Measurements from ENCODE around the gene CYP8B1.

Gene CYP8B1

GRCh38 chr3:42875325-42876151 is at the start of gene CYP8B1:
CYP8B1 (minus strand) TSS chr3:42875879; CDS start chr3:42875816, 63 bp downstream.
- TF ChIP-seq, protein P1, sequence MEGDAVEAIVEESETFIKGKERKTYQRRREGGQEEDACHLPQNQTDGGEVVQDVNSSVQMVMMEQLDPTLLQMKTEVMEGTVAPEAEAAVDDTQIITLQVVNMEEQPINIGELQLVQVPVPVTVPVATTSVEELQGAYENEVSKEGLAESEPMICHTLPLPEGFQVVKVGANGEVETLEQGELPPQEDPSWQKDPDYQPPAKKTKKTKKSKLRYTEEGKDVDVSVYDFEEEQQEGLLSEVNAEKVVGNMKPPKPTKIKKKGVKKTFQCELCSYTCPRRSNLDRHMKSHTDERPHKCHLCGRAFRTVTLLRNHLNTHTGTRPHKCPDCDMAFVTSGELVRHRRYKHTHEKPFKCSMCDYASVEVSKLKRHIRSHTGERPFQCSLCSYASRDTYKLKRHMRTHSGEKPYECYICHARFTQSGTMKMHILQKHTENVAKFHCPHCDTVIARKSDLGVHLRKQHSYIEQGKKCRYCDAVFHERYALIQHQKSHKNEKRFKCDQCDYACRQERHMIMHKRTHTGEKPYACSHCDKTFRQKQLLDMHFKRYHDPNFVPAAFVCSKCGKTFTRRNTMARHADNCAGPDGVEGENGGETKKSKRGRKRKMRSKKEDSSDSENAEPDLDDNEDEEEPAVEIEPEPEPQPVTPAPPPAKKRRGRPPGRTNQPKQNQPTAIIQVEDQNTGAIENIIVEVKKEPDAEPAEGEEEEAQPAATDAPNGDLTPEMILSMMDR (IDR thresholded peaks at IDR 0.05; ENCODE audit: extremely low read depth, insufficient read depth, missing control alignments): no peak
- DNase-seq (ENCODE audit: low spot score): no peak
- in situ Hi-C loops (cut with MboI; ENCODE audit: low pct_unique_long_range_greater_than_20kb, low sequenced_read_pairs, unreplicated experiment): no loop called here

GRCh38 chr3:42923606-42924005 is 47.9 kb upstream of the CYP8B1 start:
- no peak for DNase-seq (ENCODE audit: low spot score)
- in situ Hi-C loops (cut with MboI; ENCODE audit: low pct_unique_long_range_greater_than_20kb, low sequenced_read_pairs, unreplicated experiment): no loop called here
- TF ChIP-seq, protein P1 (IDR thresholded peaks at IDR 0.05; ENCODE audit: extremely low read depth, insufficient read depth, missing control alignments): no peak

- TF ChIP-seq, protein P1 (IDR thresholded peaks at IDR 0.05; ENCODE audit: extremely low read depth, insufficient read depth, missing control alignments): no peak
- no peak for DNase-seq (ENCODE audit: low spot score)
- in situ Hi-C loops (cut with MboI; ENCODE audit: low pct_unique_long_range_greater_than_20kb, low sequenced_read_pairs, unreplicated experiment): no loop called here
These were observed 39.3 kb upstream of the CYP8B1 start for GRCh38 chr3:42914771-42915515.

- TF ChIP-seq, protein P1 (IDR thresholded peaks at IDR 0.05; ENCODE audit: extremely low read depth, insufficient read depth, missing control alignments): no peak
- in situ Hi-C loops (cut with MboI; ENCODE audit: low pct_unique_long_range_greater_than_20kb, low sequenced_read_pairs, unreplicated experiment): no loop called here
- DNase-seq (ENCODE audit: low spot score): no peak
These were observed 35.9 kb upstream of the CYP8B1 start for GRCh38 chr3:42911551-42911950.

DNA sequence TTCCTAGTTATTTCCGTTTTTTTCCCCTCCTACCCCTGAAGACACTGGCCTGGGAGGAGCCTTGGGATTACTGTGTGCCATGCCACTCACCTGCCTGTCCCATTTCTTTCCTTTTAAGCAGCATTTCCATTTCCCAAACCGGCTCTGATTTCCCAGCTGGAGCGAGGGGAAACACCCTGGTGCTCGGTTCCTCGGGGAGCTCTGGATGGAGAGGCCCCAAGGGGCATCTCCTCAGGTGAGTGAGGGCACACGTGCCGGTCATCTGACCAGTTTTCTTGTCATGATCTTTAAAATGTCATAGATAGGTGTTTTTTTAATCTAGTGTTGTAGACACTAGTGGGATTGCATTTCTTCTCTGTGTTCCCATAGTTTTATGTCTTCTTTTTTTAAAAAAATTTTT is 33.0 kb upstream of the CYP8B1 start:
- TF ChIP-seq, protein P1 (IDR thresholded peaks at IDR 0.05; ENCODE audit: extremely low read depth, insufficient read depth, missing control alignments): no peak
- no peak for DNase-seq (ENCODE audit: low spot score)
- in situ Hi-C loops (cut with MboI; ENCODE audit: low pct_unique_long_range_greater_than_20kb, low sequenced_read_pairs, unreplicated experiment): no loop called here

DNA sequence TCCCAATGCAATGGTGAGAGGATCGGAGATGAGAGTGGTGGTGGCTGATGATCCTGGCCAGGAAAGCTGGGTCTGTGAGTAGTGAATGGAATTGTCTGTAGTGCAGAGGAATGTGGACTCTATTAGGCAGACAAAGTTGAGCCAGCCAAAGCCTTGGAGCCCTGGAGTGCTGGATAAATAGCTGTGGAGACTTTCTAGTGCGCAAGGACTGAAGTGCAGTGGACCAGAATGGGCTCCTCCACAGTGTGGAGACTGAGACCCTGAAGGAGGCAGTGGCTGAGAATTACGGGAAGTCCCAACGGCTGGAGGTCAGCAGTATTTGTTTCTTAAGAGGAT is 31.1 kb upstream of the CYP8B1 start:
- TF ChIP-seq, protein P1 (IDR thresholded peaks at IDR 0.05; ENCODE audit: extremely low read depth, insufficient read depth, missing control alignments): no peak
- in situ Hi-C loops (cut with MboI; ENCODE audit: low pct_unique_long_range_greater_than_20kb, low sequenced_read_pairs, unreplicated experiment): no loop called here
- DNase-seq (ENCODE audit: low spot score): no peak
